ENCODE results near the gene PRR3. TPM values are rescaled to one million over a fixed set of nuclear protein-coding genes. Genes with fewer than 3 reads are reported as not detected.
A peak's percentile ranks its signal among the peaks of the same experiment; 100 is the strongest.

PRR3 gene
- total and polyA plus RNA-seq, 9 of the 15 experiments (the other 6 are each of a cell fraction or from before 2014, with no cell fraction given) = 23.5 to 59.6 (median 28.8) TPM

GRCh38 chr6:30612213-30612612 is 55.1 kb downstream of the PRR3 start (continued):
- TF ChIP-seq E4F1 (CRISPR knock-in tag; IDR thresholded peaks at IDR 0.05; ENCODE audit: borderline replicate concordance) (no peak), ZNF146 (CRISPR knock-in tag; IDR thresholded peaks at IDR 0.05; ENCODE audit: unreplicated experiment) (no peak), ZNF398 (CRISPR knock-in tag; IDR thresholded peaks at IDR 0.05) (no peak), NFIC (IDR thresholded peaks at IDR 0.05) (no peak), GATAD2B (IDR thresholded peaks at IDR 0.05; ENCODE audit: borderline replicate concordance) (0 out of 2 replicates have a peak, but pooled peaks have one; percentile 9), CXXC5 (CRISPR knock-in tag; IDR thresholded peaks at IDR 0.05) (no peak), ZZZ3 (IDR thresholded peaks at IDR 0.05) (no peak), POLR2AphosphoS5 (IDR thresholded peaks at IDR 0.05; ENCODE audit: control insufficient read depth, insufficient read depth, low read depth, low read length) (0 out of 2 replicates have a peak, but pooled peaks have one; percentile 6), DEAF1 (CRISPR knock-in tag; IDR thresholded peaks at IDR 0.05) (peak; percentile 38; the same call in 1 of the 2 replicates), HEY1 (CRISPR knock-in tag; IDR thresholded peaks at IDR 0.05; ENCODE audit: borderline replicate concordance) (no peak), FOXK2 (conservative IDR thresholded peaks at IDR 0.05 in 1 of 2, IDR thresholded peaks at IDR 0.05 in 1 of 2; ENCODE audit: low read depth in 2 of 2) (no peak)
- TF ChIP-seq, protein P1, sequence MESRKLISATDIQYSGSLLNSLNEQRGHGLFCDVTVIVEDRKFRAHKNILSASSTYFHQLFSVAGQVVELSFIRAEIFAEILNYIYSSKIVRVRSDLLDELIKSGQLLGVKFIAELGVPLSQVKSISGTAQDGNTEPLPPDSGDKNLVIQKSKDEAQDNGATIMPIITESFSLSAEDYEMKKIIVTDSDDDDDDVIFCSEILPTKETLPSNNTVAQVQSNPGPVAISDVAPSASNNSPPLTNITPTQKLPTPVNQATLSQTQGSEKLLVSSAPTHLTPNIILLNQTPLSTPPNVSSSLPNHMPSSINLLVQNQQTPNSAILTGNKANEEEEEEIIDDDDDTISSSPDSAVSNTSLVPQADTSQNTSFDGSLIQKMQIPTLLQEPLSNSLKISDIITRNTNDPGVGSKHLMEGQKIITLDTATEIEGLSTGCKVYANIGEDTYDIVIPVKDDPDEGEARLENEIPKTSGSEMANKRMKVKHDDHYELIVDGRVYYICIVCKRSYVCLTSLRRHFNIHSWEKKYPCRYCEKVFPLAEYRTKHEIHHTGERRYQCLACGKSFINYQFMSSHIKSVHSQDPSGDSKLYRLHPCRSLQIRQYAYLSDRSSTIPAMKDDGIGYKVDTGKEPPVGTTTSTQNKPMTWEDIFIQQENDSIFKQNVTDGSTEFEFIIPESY (CRISPR knock-in tag; IDR thresholded peaks at IDR 0.05) = no peak
- TF ChIP-seq, protein P2, sequence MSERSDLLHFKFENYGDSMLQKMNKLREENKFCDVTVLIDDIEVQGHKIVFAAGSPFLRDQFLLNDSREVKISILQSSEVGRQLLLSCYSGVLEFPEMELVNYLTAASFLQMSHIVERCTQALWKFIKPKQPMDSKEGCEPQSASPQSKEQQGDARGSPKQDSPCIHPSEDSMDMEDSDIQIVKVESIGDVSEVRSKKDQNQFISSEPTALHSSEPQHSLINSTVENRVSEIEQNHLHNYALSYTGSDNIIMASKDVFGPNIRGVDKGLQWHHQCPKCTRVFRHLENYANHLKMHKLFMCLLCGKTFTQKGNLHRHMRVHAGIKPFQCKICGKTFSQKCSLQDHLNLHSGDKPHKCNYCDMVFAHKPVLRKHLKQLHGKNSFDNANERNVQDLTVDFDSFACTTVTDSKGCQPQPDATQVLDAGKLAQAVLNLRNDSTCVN (CRISPR knock-in tag; IDR thresholded peaks at IDR 0.05) = no peak
